HCT116 (cell line): ENCODE measurements around the gene NDUFS6. TPM values are rescaled to one million over a fixed set of nuclear protein-coding genes. Genes with fewer than 3 reads are reported as not detected.

Source experiments
- ATAC-seq: fragments of 200-7000 bp; cut with Tn5 transposase; 2 replicates; pipeline ENCODE4 v1.9.1; 2020; ENCODE audit warnings: mild to moderate bottlenecking, moderate library complexity
- BruUV-seq: library from RNA; stranded (reverse); fragments of 400-500 nt; replicated peaks from 2 replicates; lab custom pipeline; 2021; lab: Mats Ljungman, UMichigan
- CTCF ChIA-PET: fragments of 300-600 bp; sonication (Branson Sonifier 250); formaldehyde crosslinking; loops from one replicate; lab custom pipeline; 2021; ENCODE audit warnings: antibody characterized with exemption; lab: Charles Lee
- POLR2A ChIA-PET: fragments of 300-600, 350-600 bp; sonication (Branson Sonifier 250); formaldehyde crosslinking; loops from one replicate; lab custom pipeline; 2021; ENCODE audit warnings: antibody characterized with exemption; lab: Charles Lee
- RAD21 ChIA-PET, 2 experiments: fragments of 300-600 bp; sonication (Branson Sonifier 250); formaldehyde crosslinking; loops; one replicate each; lab custom pipeline; 2023; ENCODE audit warnings: low total read pairs in 2 of 2; ENCODE audit not compliant: uncharacterized antibody in 2 of 2, unreplicated experiment in 2 of 2, low non-redundant PET in 1 of 2; lab: Charles Lee
- DNase-seq: peaks from one replicate; pipeline ENCODE4 v3.0.0-alpha.2; 2010; ENCODE audit warnings: low read depth, low spot score
- H2AFZ ChIP-seq: fragments of 200-600 bp; shearing (Covaris generic), sonication (generic); 2 replicates; pipeline ENCODE4 v1.6.1; 2017; ENCODE audit warnings: low read depth, mixed run types, mixed read lengths, antibody characterized with exemption, low read length; ENCODE audit not compliant: poor library complexity, severe bottlenecking
- H3K27ac ChIP-seq: 2 replicates; pipeline ENCODE4 v1.5.1; 2012; ENCODE audit warnings: low read depth, low read length
- H3K27me3 ChIP-seq: fragments of 200-600 bp; sonication (generic); 2 replicates; pipeline ENCODE4 v1.6.1; 2016; ENCODE audit warnings: mixed run types, low read length, mixed read lengths; ENCODE audit not compliant: insufficient read depth
- H3K36me3 ChIP-seq, 2 experiments: fragments of 200-500 bp in 1 of 2; fragments of 200-600 bp in 1 of 2; sonication (Bioruptor generic) in 1 of 2; sonication (generic) in 1 of 2; 2 replicates each; pipeline versions ENCODE4 v1.5.1 to v1.6.1; 2014 to 2016; ENCODE audit warnings: low read length in 2 of 2, inconsistent platforms in 1 of 2, mixed read lengths in 1 of 2, mixed run types in 1 of 2; ENCODE audit not compliant: insufficient read depth in 2 of 2, control insufficient read depth in 1 of 2
- H3K4me1 ChIP-seq, 2 experiments: fragments of 200-600 bp in 1 of 2; sonication (generic) in 1 of 2; 2 replicates each; pipeline versions ENCODE4 v1.5.1 to v1.6.1; 2012 to 2017; ENCODE audit warnings: low read length in 2 of 2, inconsistent platforms in 1 of 2, mild to moderate bottlenecking in 1 of 2, mixed read lengths in 1 of 2, mixed run types in 1 of 2, moderate library complexity in 1 of 2; ENCODE audit not compliant: insufficient read depth in 2 of 2, control insufficient read depth in 1 of 2
- H3K4me2 ChIP-seq: fragments of 200-600 bp; sonication (generic); 2 replicates; pipeline ENCODE4 v1.6.1; 2017; ENCODE audit warnings: mixed run types, low read length, mixed read lengths
- H3K4me3 ChIP-seq, 2 experiments: fragments of 200-600 bp in 1 of 2; sonication (generic) in 1 of 2; replicated peaks in 1 of 2; 2 replicates each; pipeline ENCODE4 v1.5.1; 2011 to 2016; ENCODE audit warnings: low read length in 2 of 2, control low read depth in 1 of 2, low read depth in 1 of 2, mild to moderate bottlenecking in 1 of 2, mixed read lengths in 1 of 2, mixed run types in 1 of 2
- H3K79me2 ChIP-seq: fragments of 200-600 bp; sonication (generic); 2 replicates; pipeline ENCODE4 v1.6.1; 2017; ENCODE audit warnings: mild to moderate bottlenecking, mixed run types, low read length, moderate library complexity, mixed read lengths; ENCODE audit not compliant: insufficient read depth
- H3K9ac ChIP-seq: fragments of 200-600 bp; sonication (generic); 2 replicates; pipeline ENCODE4 v1.6.1; 2016; ENCODE audit warnings: low read length, mixed read lengths
- H3K9me2 ChIP-seq: fragments of 200-600 bp; sonication (generic), shearing (Covaris generic); 2 replicates; pipeline ENCODE4 v1.6.1; 2017; ENCODE audit warnings: mixed run types, mild to moderate bottlenecking, moderate library complexity; ENCODE audit not compliant: insufficient read depth
- H3K9me3 ChIP-seq, 2 experiments: fragments of 200-500 bp in 1 of 2; fragments of 200-600 bp in 1 of 2; sonication (Bioruptor generic) in 1 of 2; sonication (generic) in 1 of 2; 2 replicates each; pipeline ENCODE4 v1.6.1; 2014 to 2017; ENCODE audit warnings: low read length in 2 of 2, mixed read lengths in 2 of 2, inconsistent platforms in 1 of 2, low read depth in 1 of 2, mild to moderate bottlenecking in 1 of 2, mixed run types in 1 of 2, moderate library complexity in 1 of 2; ENCODE audit not compliant: control insufficient read depth in 1 of 2, insufficient read depth in 1 of 2
- H4K20me1 ChIP-seq: fragments of 200-600 bp; sonication (generic), shearing (Covaris generic); 2 replicates; pipeline ENCODE4 v1.6.1; 2017; ENCODE audit warnings: mixed run types, mild to moderate bottlenecking, moderate library complexity; ENCODE audit not compliant: insufficient read depth
- EZH2 ChIP-seq: fragments of 200-600 bp; sonication (generic); IDR thresholded peaks from 2 replicates; pipeline ENCODE4 v1.6.1; 2017; ENCODE audit warnings: antibody characterized with exemption, mixed run types
- FOSL1 ChIP-seq: IDR thresholded peaks from 2 replicates; pipeline ENCODE4 v1.6.1; 2012; ENCODE audit warnings: low read depth
- YY1 ChIP-seq: IDR thresholded peaks from 2 replicates; pipeline ENCODE4 v1.6.1; 2011; ENCODE audit warnings: low read length, low read depth, moderate library complexity, mild to moderate bottlenecking; ENCODE audit not compliant: insufficient replicate concordance; ENCODE audit errors: extremely low read depth
- intact Hi-C: fragments of 100-400 bp; cut with micrococcal nuclease; formaldehyde crosslinking; loops from 2 replicates; pipeline ENCODE4 v1.10.0; 2022
- total RNA-seq: library from RNA; stranded (reverse); gene quantifications from one replicate; pipeline ENCODE4 v1.2.1, GENCODE V29; 2021; ENCODE audit not compliant: unreplicated experiment

The NDUFS6 gene
- total RNA-seq, 1 experiment from 2014 or later: 43.8 TPM

- no peak overlapping the region for H3K4me2 ChIP-seq
- H2AFZ ChIP-seq: no peak overlapping the region
- no peak overlapping the region for H3K9ac ChIP-seq
- H3K4me3 ChIP-seq: no peak overlapping the region
- RAD21 ChIA-PET: no interaction called here
- CTCF ChIA-PET: no interaction called here
- ATAC-seq (no peak), DNase-seq (no peak)
- no peaks in the 10 kb centered on the region for H3K27me3 ChIP-seq
- intact Hi-C loops: no loop called here
- H3K79me2 ChIP-seq: no peaks in the 10 kb centered on the region
- BruUV-seq: no TSS peak
- no peak overlapping the region for H3K27ac ChIP-seq
- H3K4me1 ChIP-seq: no peaks in the 10 kb centered on the region
- TF ChIP-seq EZH2 (no peak), YY1 (no peak)
- H3K36me3 ChIP-seq: no peaks in the 10 kb centered on the region; a peak in 1 of 4 replicates
- no peaks in the 10 kb centered on the region for H3K9me2 ChIP-seq
- H3K9me3 ChIP-seq: no peaks in the 10 kb centered on the region
- POLR2A ChIA-PET: no interaction called here
- H4K20me1 ChIP-seq: no peaks in the 10 kb centered on the region
These were observed 34.2 kb downstream of the NDUFS6 start for GRCh38 chr5:1835431-1835830.

- Histone ChIP-seq H2AFZ (no peak overlapping the region), H3K4me1 (no peaks in the 10 kb centered on the region), H3K27ac (no peak overlapping the region), H4K20me1 (no peaks in the 10 kb centered on the region), H3K4me2 (no peak overlapping the region), H3K9me2 (no peaks in the 10 kb centered on the region), H3K9me3 (no peaks in the 10 kb centered on the region), H3K9ac (no peak overlapping the region), H3K27me3 (no peaks in the 10 kb centered on the region), H3K79me2 (no peaks in the 10 kb centered on the region), H3K4me3 (no peak overlapping the region), H3K36me3 (no peaks in the 10 kb centered on the region)
- BruUV-seq: no TSS peak
- RAD21 ChIA-PET: no interaction called here
- POLR2A ChIA-PET: no interaction called here
- CTCF ChIA-PET: no interaction called here
- TF ChIP-seq FOSL1: no peak
- intact Hi-C loops: no loop called here
- no peak for DNase-seq
- no peak for ATAC-seq
These were observed 35.1 kb downstream of the NDUFS6 start for GRCh38 chr5:1836176-1836890.
